ENCODE measurements around the gene TMEM138.
"Not testable (repeated sequence)": the region's sequence is repeated elsewhere in the genome, so short reads cannot be mapped to it uniquely, and the experiment has no call there.

Gene TMEM138

DNA sequence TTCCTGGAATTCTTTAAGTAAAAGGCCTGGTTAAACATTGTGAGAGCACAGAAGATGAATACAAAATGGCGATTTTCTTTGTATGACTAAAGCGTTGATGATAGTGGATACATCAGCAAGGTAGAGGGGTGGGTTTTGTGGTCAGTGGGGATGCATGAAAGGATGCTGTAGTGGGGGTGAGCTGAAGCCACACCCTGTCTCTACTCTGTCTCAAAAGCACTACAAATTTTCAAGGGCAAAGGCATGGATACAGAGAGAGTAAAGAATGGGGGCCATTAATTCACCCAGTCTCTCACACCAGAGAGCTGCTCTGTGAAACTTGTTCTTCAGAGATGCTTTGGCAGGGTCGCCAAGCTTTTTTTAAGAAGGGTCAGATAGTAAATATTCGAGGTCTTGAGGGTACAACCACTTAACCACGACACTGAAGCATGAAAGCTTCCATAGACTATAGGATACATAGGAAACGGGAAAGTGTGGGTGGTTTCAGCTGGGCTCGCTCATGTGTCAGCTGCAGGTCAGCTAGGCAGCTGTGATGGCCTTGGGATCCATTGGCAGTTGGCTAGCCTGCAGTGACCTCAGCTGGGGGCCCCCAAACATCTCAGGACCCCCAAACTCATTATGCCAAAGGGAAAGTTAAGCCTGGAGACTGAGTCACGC lies 8.3 kb downstream of the TMEM138 start:
- DNase-seq (ENCODE audit: low spot score): no peak
- TF ChIP-seq, protein P1, sequence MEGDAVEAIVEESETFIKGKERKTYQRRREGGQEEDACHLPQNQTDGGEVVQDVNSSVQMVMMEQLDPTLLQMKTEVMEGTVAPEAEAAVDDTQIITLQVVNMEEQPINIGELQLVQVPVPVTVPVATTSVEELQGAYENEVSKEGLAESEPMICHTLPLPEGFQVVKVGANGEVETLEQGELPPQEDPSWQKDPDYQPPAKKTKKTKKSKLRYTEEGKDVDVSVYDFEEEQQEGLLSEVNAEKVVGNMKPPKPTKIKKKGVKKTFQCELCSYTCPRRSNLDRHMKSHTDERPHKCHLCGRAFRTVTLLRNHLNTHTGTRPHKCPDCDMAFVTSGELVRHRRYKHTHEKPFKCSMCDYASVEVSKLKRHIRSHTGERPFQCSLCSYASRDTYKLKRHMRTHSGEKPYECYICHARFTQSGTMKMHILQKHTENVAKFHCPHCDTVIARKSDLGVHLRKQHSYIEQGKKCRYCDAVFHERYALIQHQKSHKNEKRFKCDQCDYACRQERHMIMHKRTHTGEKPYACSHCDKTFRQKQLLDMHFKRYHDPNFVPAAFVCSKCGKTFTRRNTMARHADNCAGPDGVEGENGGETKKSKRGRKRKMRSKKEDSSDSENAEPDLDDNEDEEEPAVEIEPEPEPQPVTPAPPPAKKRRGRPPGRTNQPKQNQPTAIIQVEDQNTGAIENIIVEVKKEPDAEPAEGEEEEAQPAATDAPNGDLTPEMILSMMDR (IDR thresholded peaks at IDR 0.05; ENCODE audit: extremely low read depth, insufficient read depth, missing control alignments): peak; percentile 17
- in situ Hi-C loops (cut with MboI; ENCODE audit: low pct_unique_long_range_greater_than_20kb, low sequenced_read_pairs, unreplicated experiment): no loop called here

DNA sequence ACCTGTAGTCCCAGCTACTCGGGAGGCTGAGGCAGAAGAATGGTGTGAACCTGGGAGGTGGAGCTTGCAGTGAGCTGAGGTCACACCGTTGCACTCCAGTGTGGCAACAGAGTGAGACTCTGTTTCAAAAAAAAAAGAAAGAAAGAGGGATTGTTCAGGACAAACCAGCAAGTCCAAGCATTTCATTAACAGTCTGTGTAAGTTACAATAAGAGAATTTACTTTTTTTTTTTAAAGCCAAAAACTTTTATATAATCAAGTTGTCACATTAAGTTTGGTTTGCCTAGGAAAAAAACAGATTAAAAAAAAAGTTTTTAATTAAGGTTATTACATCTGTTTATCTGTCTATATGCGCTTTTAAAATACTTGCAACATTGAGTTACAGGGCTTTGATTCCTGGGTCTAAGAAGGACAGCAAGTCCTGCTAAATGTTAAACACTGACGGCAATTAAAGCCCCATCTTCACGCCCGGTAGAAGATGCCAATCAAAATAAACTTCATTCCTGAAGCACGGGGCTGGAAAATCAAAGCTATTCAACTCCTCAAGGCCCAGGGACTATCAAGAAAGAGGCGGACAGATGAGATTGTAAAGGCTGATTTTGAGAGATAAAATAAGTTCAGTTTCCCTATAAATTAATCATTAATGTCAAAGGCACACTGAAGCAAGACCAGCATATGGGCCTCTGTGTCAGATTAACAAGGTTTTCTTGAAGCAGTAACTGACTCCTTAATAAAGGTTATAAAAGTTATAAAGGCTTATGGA lies 10.7 kb downstream of the TMEM138 start:
- DNase-seq (ENCODE audit: low spot score): no peak
- in situ Hi-C loops (cut with MboI; ENCODE audit: low pct_unique_long_range_greater_than_20kb, low sequenced_read_pairs, unreplicated experiment): no loop called here
- TF ChIP-seq, protein P1 (IDR thresholded peaks at IDR 0.05; ENCODE audit: extremely low read depth, insufficient read depth, missing control alignments): no peak

DNA sequence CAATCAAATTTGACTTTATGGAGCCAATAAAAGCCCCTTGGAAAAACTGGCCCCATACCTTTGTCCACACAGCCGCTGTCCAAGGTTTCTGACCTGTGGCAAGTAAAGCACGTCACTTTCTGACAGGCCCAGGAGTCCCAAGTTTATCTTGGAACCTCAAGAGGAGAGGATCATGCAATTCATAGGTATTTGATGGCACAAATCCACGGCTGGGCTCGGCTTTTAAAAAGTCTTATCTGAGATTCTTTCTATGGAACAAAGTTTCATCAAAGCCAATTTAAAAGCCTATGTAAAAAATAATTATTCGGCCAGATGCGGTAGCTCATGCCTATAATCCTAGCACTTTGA lies 13.6 kb downstream of the TMEM138 start:
- no peak for DNase-seq (ENCODE audit: low spot score)
- in situ Hi-C loops (cut with MboI; ENCODE audit: low pct_unique_long_range_greater_than_20kb, low sequenced_read_pairs, unreplicated experiment): no loop called here
- TF ChIP-seq, protein P1 (IDR thresholded peaks at IDR 0.05; ENCODE audit: extremely low read depth, insufficient read depth, missing control alignments): no peak

DNA sequence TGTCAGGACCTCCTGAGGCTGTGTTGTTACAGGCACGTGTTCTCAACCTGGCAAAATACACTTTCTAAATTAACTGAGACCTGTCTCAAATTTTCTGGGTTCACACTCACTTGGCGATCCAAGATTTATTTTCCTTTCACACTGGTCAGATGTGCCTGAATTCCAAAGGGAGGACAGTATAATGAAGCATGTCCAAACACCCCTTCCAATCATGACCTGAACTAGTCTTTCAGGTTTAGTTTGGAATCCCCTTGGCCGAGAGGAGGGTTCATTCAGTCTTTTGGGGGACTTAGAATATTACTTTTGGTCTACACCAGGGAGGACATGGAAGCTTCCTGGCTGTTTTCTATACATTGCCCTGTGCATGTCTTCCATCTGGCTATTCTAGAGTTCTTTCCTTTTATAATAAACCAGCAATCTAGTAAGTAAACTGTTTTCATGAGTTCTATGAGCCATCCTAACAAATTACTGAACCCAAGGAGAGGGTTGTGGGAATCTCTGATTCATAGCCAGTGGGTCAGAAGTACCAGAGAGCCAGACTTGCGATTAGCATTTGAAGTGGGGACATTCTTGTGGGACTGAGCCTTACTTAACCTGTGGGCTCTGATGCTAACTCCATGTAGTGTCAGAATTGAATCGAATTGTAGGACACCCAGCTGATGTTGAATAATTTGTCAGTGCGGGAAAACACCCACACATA lies 15.4 kb downstream of the TMEM138 start:
- in situ Hi-C loops (cut with MboI; ENCODE audit: low pct_unique_long_range_greater_than_20kb, low sequenced_read_pairs, unreplicated experiment): no loop called here
- DNase-seq (ENCODE audit: low spot score): no peak
- TF ChIP-seq, protein P1 (IDR thresholded peaks at IDR 0.05; ENCODE audit: extremely low read depth, insufficient read depth, missing control alignments): no peak

DNA sequence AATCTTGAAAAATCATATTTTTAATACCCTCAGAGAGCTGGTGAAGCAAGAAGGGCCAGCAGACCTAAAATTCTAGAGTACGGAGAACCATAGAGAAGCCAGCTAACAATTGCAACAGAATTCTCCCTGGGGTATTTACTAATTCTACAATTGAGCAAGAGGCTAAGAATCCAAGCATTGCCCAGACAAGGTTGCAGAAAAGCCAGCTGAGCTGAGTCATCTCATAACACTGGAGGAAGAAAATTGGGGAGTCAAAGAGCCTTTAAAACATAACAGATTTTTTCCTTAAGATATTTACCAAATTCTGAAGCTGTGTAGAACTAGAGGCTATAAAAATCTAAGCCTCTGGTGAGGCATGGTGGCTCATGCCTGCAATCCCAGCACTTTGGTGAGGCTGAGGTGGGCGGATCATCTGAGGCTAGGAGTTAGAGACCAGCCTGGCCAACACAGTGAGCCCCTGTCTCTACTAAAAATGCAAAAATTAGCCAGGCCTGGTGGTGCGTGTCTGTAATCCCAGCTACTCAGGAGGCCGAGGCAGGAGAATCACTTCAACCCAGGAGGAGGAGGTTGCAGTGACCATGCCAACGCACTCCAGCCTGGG lies 16.6 kb downstream of the TMEM138 start:
- TF ChIP-seq, protein P1 (IDR thresholded peaks at IDR 0.05; ENCODE audit: extremely low read depth, insufficient read depth, missing control alignments): no peak
- DNase-seq (ENCODE audit: low spot score): no peak
- in situ Hi-C loops (cut with MboI; ENCODE audit: low pct_unique_long_range_greater_than_20kb, low sequenced_read_pairs, unreplicated experiment): no loop called here

DNA sequence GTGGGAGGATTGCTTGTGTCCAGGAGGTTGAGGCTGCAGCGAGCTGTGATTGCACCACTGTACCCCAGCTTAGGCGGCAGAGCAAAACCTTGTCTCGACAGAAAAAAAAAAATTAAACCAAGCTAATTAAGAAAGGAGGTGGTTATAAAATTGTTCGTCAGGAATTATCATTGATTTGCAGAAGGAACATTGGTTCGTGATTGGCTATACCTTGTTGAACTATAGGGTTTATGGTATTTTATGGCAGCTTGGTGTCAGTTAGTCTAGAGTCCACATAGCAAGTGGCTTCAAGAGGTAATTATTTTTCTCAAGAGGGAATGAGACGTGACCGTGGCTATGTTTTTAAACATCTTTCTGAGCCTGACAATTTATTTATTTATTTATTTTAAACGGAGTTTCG lies 18.7 kb downstream of the TMEM138 start:
- in situ Hi-C loops (cut with MboI; ENCODE audit: low pct_unique_long_range_greater_than_20kb, low sequenced_read_pairs, unreplicated experiment): loop anchor here (10.0 kb wide), 1 partner anchor 46 kb away; the partner anchor contains the start of genes DDB1 and TKFC
- DNase-seq (ENCODE audit: low spot score): no peak
- TF ChIP-seq, protein P1 (IDR thresholded peaks at IDR 0.05; ENCODE audit: extremely low read depth, insufficient read depth, missing control alignments): no peak

DNA sequence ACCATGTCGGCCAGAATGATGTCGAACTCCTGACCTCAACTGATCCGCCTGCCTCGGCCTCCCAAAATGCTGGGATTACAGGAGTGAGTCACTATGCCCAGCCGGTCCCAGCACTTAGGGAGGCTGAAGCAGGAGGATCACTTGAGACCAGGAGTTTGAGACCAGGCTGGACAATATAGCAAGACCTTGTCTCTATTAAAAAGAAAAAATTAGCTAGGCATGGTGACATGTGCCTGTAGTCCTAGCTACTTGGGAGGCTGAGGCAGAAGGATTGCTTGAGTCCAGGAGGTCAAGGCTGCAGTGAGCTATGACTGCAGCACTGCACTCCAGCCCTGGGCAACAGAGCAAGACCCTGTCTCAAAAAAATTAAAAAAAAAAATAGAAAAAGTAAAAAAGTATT lies 21.7 kb downstream of the TMEM138 start:
- in situ Hi-C loops (cut with MboI; ENCODE audit: low pct_unique_long_range_greater_than_20kb, low sequenced_read_pairs, unreplicated experiment): loop anchor here (10.0 kb wide), 1 partner anchor 49 kb away; the partner anchor contains the start of genes DDB1 and TKFC
- not testable (repeated sequence) for DNase-seq (ENCODE audit: low spot score)
